ENCODE results near the gene LINGO3.
"Not testable (repeated sequence)": the region's sequence is repeated elsewhere in the genome, so short reads cannot be mapped to it uniquely, and the experiment has no call there.

The LINGO3 gene

GRCh38 chr19:2308114-2308556 is at the start of gene LINGO3:
Gene LINGO3 (minus strand): TSS chr19:2308154. CDS start chr19:2291776, 16,378 bp downstream.
- no peak for DNase-seq (ENCODE audit: low spot score)

GRCh38 chr19:2356036-2356646 is 48.2 kb upstream of the LINGO3 start:
- DNase-seq (ENCODE audit: low spot score): no peak

- no peak for DNase-seq (ENCODE audit: low spot score)
These were observed 47.4 kb upstream of the LINGO3 start for GRCh38 chr19:2355168-2356035.

- no peak for DNase-seq (ENCODE audit: low spot score)
These were observed 46.7 kb upstream of the LINGO3 start for GRCh38 chr19:2354670-2355069.

- DNase-seq (ENCODE audit: low spot score): no peak
These were observed 46.1 kb upstream of the LINGO3 start for GRCh38 chr19:2353887-2354592.

GRCh38 chr19:2353159-2353886 is 45.4 kb upstream of the LINGO3 start:
- DNase-seq (ENCODE audit: low spot score): no peak

- no peak for DNase-seq (ENCODE audit: low spot score)
These were observed 44.2 kb upstream of the LINGO3 start for GRCh38 chr19:2352121-2352520.

- no peak for DNase-seq (ENCODE audit: low spot score)
These were observed 43.6 kb upstream of the LINGO3 start for GRCh38 chr19:2351591-2351990.

GRCh38 chr19:2350656-2351055 is 42.7 kb upstream of the LINGO3 start:
- DNase-seq (ENCODE audit: low spot score): no peak

GRCh38 chr19:2349818-2350217 is 41.9 kb upstream of the LINGO3 start:
- DNase-seq (ENCODE audit: low spot score): not testable (repeated sequence)

GRCh38 chr19:2345794-2346663 is 38.1 kb upstream of the LINGO3 start:
- no peak for DNase-seq (ENCODE audit: low spot score)

GRCh38 chr19:2345076-2345475 is 37.1 kb upstream of the LINGO3 start:
- no peak for DNase-seq (ENCODE audit: low spot score)

- DNase-seq (ENCODE audit: low spot score): no peak
These were observed 36.5 kb upstream of the LINGO3 start for GRCh38 chr19:2344381-2344870.

GRCh38 chr19:2343289-2343982 is 35.5 kb upstream of the LINGO3 start:
- DNase-seq (ENCODE audit: low spot score): no peak

- no peak for DNase-seq (ENCODE audit: low spot score)
These were observed 34.8 kb upstream of the LINGO3 start for GRCh38 chr19:2342656-2343288.

- DNase-seq (ENCODE audit: low spot score): no peak
These were observed 34.0 kb upstream of the LINGO3 start for GRCh38 chr19:2341982-2342381.

- DNase-seq (ENCODE audit: low spot score): no peak
These were observed 33.3 kb upstream of the LINGO3 start for GRCh38 chr19:2341244-2341751.

GRCh38 chr19:2340496-2341243 is 32.7 kb upstream of the LINGO3 start:
- DNase-seq (ENCODE audit: low spot score): no peak

All from activated CD4-positive, alpha-beta T cell treated with anti-CD3 and anti-CD28 coated beads, Interleukin-2, Interleukin-4, amounts not matched to agents 100 ng/mL and 50 ng/mL, durations not matched to agents 16 hours and 8 hours (primary cell).